ENCODE measurements around the gene RPS6KL1. TPM values are rescaled to one million over a fixed set of nuclear protein-coding genes. Genes with fewer than 3 reads are reported as not detected.
A peak's percentile ranks its signal among the peaks of the same experiment; 100 is the strongest.

Gene RPS6KL1
- total RNA-seq, 1 experiment from 2014 or later = 18.8 TPM

DNA sequence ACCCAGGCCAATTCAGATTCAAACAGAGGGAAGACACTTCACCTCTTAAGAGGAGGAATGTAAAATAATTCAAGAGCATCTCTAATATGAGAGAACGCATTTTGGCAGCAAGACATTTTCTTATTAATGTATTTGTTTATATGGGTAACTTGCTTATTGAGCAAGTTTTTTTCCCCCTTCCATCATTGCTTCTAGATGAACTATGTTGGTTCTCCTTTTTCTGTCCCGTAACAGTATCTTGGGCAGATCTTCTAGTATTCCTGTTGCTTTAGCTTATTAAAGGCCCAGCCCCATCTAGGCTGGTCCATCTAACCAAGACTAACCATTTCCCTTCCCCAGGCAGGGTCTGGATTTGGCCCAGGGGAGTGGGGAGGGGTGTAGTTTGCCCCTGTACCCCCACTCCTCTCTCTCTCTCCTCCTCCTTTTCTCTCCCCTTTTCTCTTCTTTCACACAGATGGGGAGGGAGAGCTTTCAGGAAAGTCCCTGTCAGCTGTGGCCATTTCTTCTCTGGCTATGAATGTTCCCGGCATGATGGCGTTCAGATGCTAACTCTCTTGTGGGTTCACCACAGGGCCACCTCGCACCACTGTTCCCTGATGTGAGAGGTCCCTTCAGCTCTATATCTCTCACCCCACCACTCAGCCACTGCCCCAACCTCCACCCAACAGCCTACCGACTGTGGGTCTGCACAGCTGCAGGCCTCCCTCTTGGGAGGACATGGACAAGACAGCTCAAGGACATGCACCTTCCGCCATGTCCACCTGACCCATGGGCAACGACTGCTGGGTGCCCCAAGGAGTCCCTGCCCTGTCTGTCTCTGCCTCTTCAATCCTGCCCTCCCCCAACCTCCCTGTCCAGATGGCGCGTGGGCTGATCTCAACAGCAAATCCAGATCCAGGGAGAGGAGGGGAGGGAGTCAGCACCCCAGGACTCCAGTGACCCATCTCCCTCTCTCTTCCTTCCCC is 15.8 kb upstream of the RPS6KL1 start:
- Histone ChIP-seq H3K9me3 (ENCODE audit: control insufficient read depth, low read depth, low read length) (no peaks in the 10 kb centered on the region), H2AFZ (ENCODE audit: low read length) (no peak overlapping the region), H3K14ac (ENCODE audit: insufficient read depth, low read length) (peak overlapping the region; percentile 46; the same call in 1 of the 2 replicates), H2BK5ac (ENCODE audit: insufficient read length, low read length) (no peak overlapping the region), H4K20me1 (ENCODE audit: control insufficient read depth, insufficient read depth, insufficient read length) (no peaks in the 10 kb centered on the region), H2BK15ac (ENCODE audit: low read depth, low read length) (no peak overlapping the region), H2BK12ac (ENCODE audit: insufficient read length, low read depth, low read length) (no peak overlapping the region), H4K8ac (replicated peaks; ENCODE audit: insufficient read length, low read depth, low read length) (no peak overlapping the region), H3K27ac (ENCODE audit: insufficient read length, low read depth, low read length) (no peak overlapping the region), H2BK20ac (ENCODE audit: low read depth, low read length, poor library complexity, severe bottlenecking) (no peak overlapping the region), H4K5ac (ENCODE audit: insufficient read length, low read depth, low read length) (no peak overlapping the region), H3K23me2 (ENCODE audit: insufficient read length, low read depth, low read length, poor library complexity, severe bottlenecking) (peaks cover 2% of the 10 kb centered on the region), H3K4me2 (ENCODE audit: insufficient read depth, insufficient read length, low read length) (no peak overlapping the region), H3K18ac (ENCODE audit: insufficient read length, low read depth, low read length) (no peak overlapping the region), H2BK120ac (ENCODE audit: low read depth, low read length, poor library complexity, severe bottlenecking) (no peak overlapping the region), H3K79me1 (ENCODE audit: insufficient read depth, low read depth, low read length, poor library complexity, severe bottlenecking) (no peaks in the 10 kb centered on the region), H3K56ac (ENCODE audit: insufficient read length, low read depth, low read length) (no peak overlapping the region), H3K4ac (ENCODE audit: low read depth, low read length) (no peak overlapping the region), H3K27me3 (ENCODE audit: insufficient read depth, low read length) (no peaks in the 10 kb centered on the region), H3K79me2 (ENCODE audit: insufficient read depth, low read length) (no peaks in the 10 kb centered on the region), H3K23ac (ENCODE audit: insufficient read length, low read depth, low read length) (no peak overlapping the region), H3T11ph (ENCODE audit: low read length) (no peak overlapping the region), H3K4me1 (ENCODE audit: insufficient read depth, low read length) (no peaks in the 10 kb centered on the region), H3K9ac (ENCODE audit: extremely low read depth, insufficient read length, low read length) (no peak overlapping the region), H4K91ac (ENCODE audit: insufficient read length, low read depth, low read length) (no peak overlapping the region), H2AK5ac (ENCODE audit: insufficient read length, low read length) (no peak overlapping the region)
- H3K27ac Mint-ChIP-seq = peak overlapping the region in 1 of 3 experiments; percentile 77; a peak in 1 of 7 replicates
- no peaks in the 10 kb centered on the region; the same call in 1 of the 2 replicates for H3K27me3 Mint-ChIP-seq (ENCODE audit: low read depth)
- WGBS (ENCODE audit: extremely low coverage, insufficient read length, low lambda C conversion rate) = no CpG with 5 or more reads among the region's 10 CpGs
- no peaks in the 10 kb centered on the region for H3K9me3 Mint-ChIP-seq
- no peak for DNase-seq
- H3K36me3 Mint-ChIP-seq (ENCODE audit: insufficient read depth in 1 of 3, low read depth in 3 of 3) = no peaks in the 10 kb centered on the region
- H3K4me3 Mint-ChIP-seq = no peak overlapping the region
- no peak for TF ChIP-seq CTCF (conservative IDR thresholded peaks at IDR 0.05)
- H3K4me1 Mint-ChIP-seq = peaks cover 2 to 11% of the 10 kb centered on the region in 2 experiments; a peak in 1 of 4 replicates
